GM10847 (cell line): Measurements from ENCODE around the gene PRKCQ.

Source experiments
- POLR2A ChIP-seq: IDR thresholded peaks from 2 replicates; pipeline ENCODE4 v1.6.1; 2011; ENCODE audit not compliant: insufficient read length; ENCODE audit errors: extremely low read depth

Gene PRKCQ

DNA sequence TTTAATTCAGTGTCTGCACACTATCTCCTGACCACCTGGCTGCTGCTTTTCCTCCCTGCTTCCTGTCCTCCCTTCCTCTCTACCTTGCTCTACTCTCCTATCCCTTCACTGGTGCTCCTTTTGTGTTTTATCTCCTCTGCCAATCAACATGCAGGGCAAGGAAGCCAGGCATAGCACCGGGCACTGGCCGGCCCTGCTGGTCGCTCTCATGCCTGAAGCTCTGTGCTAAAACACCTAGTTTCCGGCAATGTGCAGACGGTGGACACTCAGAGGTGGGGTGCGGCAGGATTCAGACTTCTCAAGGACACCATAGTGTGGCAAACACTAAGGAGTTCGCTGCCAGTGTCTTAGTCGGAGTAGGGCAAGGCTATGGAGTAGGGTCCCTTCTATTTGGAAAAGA lies 177.1 kb downstream of the PRKCQ start:
- TF ChIP-seq POLR2A = no peak

DNA sequence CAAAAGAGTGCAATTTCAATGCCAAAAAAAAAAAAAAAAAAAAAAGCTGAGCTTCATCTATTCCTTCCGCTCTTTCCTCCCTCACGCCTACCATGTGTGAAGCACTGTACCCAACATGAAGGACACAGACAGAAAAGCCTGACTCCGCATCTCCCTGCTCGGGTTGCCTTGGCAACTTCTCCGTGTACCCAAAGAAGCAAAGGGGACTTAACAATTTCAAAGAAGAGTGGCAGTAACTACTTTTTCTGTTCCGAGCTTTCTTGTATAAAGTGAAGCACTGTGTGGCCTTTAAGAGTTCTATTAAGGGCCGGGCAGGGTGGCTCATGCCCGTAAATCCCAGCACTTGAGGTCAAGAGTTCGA lies 177.7 kb downstream of the PRKCQ start:
- TF ChIP-seq POLR2A = no peak

DNA sequence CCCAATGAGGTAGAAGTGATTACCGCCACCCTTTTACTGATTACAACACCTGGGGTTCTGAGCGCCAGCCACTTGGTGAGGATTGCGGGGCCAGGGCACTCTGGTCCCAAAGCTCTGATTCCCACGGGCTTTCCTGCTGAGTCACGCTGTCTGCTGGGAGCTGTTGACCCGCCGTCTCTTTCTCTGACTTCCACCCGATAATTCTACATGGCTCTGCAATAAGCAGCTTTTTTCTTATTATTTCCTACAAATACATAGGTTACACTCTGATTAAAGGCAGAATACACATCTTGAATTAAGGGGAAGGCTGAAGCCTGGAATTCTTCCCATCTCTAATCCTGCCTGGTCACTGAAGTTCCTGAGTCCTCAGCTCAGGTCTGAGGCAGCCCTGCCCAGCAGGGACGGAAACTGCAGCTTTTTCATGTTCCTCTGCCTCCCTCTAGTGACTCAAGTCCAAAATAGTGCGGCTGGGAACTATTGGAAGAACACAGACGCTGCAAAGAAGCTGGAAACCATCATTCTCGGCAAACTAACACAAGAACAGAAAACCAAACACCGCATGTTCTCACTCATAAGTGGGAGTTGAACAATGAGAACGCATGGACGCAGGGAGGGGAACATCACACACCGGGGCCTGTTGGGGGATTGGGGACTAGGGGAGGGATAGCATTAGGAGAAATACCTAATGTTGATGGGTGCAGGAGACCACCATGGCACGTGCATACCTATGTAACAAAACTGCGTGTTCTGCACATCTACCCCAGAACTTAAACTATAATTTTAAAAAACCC lies 178.3 kb downstream of the PRKCQ start:
- no peak for TF ChIP-seq POLR2A

DNA sequence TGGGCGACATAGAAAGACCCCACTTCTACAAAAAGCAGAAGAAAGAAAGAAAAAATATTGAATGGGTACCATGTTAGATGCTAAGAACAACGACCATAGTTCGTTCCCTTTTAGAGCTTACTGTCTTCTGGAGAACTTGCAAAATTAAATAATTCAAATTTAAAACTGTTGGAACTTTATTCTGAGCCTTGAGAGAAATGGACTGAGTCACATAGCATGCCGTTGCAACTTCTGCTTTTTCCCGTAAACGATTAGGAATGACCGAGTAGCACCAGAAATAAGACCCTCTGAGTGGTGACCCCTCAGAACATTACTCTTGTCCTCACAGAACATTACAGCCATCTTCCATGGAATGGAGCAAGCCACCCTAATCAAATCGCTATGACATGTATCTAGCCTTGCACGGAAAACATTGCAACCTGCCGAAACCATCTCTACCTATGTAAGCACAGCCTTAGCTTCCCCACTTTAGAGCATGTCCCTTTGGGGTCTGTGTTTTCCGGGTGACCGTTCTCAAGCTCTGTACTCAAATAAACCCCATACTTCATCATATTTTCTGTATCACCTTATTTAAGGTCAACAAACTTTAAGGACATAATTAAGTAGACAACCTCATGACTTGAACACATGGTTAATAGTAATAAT lies 179.1 kb downstream of the PRKCQ start:
- no peak for TF ChIP-seq POLR2A

DNA sequence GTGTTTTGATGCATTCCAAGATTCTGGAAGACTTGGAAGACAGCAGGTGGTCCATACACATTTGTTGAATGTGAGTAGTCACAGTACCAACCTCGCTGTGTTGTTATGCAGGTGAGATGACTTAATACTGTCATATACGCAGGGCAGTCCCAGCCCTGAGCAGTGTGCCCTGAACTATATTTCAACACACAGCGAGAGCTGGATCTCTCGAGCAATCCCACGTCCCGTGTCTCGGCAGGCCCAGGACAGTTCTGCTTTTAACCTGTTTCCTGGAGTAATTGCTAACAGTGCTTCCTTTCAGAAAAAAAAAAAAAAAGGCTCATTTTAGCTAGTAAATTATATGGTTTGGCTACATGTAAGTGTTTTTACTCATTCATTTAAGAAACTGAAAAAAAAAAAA lies 179.7 kb downstream of the PRKCQ start:
- no peak for TF ChIP-seq POLR2A

DNA sequence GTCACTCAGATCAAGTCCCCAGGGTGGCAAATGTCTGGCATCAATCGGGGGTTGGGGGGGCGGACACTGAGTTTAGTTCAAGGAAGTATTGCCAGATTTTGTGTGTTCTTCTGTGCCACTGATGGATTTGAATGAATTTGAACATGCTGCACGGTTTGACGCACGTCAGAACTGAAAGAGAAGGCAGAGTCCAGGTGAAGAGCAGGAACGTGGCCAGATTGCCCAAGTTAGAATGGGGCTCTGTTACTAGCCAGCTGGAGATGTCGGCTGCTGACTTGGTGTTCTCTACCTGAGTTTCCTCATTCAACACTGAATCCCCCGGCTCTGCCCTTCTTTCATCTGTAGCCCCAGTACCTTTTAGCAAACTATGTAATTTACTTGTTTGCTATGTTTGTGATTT lies 180.2 kb downstream of the PRKCQ start:
- TF ChIP-seq POLR2A = no peak

DNA sequence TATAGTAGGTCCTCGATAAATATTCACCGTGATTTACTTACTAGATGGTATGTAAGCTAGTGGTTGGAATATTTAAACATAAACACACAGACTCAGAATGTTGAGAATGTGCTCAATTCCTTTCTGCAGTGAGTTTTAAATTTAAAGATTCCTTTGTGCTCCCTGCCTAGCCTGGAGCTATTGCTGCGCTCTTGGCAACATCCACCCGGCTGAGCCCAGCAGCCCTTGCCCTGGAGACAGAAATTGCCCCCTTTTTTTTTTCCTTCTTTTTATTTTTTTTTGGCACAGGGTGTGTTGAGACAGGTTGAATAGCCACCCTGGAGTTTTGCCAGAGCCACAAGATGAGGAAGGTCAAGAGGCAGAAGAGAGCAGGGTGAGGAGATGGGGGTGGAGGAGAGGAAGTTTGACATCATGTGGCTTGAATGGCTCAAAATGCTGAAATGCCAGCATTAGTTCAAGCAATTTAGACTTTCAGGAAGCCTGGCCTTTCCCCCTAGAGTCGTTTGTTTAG lies 180.8 kb downstream of the PRKCQ start:
- no peak for TF ChIP-seq POLR2A

DNA sequence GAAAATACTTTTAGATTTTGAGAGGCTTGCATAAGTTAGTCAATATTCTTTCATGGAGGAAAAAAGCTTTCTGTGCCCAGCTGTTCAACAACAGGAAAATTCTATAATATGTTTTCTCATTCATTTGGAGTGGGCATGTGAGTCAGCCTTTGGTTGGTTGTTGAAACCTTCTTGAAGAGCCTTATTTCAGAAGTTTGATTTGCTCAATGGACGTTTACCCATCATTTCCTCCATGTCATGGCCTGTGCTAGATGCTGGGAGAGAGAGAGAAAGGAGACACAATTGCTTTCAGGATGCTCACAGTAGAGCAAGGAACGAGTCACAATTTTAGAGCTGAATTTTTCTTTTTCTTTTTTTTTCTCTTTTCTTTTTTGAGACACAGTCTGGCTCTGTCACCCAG lies 181.7 kb downstream of the PRKCQ start:
- no peak for TF ChIP-seq POLR2A

DNA sequence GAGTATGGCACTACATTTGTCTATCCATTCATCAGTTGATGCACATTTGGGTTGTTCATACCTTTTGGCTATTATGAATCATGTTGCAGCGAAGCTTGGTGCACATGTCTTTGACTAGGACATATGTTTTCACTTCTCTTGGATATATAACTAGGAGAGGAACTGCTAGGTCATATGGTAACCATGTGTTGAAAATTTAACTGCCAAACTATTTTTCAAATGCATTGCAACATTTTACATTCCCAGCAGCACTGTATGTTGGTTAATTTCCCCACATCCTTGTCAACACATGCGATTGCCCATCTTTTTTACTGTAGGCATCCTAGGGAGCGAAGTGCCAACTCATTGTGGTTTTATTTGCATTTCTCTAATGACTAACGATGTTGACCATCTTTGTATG lies 183.4 kb downstream of the PRKCQ start:
- TF ChIP-seq POLR2A = no peak

DNA sequence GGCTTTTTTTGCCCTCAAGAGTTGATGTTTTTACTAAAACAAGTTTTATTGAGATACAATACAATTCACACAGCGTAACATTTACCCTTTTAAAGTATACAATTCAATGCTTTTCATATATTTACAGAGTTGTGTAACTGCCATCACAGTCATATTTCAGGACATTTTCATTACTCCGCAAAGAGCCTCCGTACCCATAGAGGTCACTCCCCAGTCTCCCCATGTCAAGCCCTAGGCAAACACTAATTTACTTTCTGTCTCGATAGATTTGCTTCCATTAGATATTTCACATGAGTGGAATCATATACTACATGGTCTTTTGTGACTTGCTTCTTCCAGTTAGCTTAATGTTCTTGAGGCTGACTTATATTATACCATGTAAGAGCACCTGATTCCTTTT lies 183.8 kb downstream of the PRKCQ start:
- TF ChIP-seq POLR2A = no peak

DNA sequence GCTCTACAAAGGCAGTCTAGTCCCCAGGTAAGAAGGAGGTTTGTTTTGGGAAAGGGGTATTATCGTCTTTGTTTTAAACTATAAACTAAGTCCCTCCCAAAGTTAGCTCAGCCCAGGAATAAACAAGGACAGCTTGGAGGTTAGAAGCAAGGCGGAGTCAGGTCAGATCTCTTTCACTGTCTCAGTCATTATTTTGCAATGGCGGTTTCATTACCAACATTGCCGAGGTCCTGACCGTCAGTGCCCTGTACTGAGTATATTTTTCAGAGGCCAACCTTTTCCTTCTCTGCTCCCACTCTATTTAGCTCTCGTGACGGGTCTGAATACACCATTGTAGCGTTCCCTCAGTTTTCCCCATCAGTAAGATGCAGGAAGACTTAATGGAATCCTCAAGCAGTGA lies 184.5 kb downstream of the PRKCQ start:
- no peak for TF ChIP-seq POLR2A

DNA sequence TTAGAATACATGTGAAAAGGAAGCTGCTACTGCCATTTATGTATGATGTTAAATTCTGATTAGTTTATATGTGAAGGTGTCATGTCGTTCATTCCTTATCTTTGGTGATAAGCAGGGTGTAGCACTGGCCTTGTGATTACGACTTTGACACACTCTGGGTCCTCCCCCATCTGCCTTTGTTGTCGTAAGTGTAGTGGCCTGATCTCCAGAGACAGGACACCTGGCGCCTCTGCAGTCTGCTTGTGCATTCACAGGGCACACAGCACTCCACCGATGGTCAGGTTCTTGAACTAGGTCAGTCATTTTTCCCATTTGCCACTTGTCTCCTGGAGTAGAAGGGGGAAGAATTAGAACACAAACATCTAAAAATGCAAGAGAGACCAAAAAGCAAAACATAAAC lies 186.0 kb downstream of the PRKCQ start:
- no peak for TF ChIP-seq POLR2A

DNA sequence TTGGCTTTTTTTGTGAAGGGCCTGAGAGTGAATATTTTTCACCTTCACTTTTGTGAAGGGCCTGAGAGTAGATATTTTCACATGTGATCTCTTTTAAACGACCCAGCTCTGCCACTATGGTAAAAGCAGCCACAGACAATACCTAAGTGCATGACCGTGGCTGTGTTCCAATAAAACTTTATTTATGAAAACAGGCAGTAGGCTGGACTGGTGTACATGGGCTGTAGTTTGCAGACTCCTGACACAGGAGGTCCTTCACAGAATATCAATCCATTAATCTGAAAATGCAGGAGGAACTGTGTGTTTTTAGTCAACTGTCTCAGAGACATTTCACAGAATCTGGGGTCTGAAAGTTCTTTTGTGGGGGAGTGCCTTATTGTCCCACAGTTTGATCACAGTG lies 186.9 kb downstream of the PRKCQ start:
- TF ChIP-seq POLR2A = no peak

DNA sequence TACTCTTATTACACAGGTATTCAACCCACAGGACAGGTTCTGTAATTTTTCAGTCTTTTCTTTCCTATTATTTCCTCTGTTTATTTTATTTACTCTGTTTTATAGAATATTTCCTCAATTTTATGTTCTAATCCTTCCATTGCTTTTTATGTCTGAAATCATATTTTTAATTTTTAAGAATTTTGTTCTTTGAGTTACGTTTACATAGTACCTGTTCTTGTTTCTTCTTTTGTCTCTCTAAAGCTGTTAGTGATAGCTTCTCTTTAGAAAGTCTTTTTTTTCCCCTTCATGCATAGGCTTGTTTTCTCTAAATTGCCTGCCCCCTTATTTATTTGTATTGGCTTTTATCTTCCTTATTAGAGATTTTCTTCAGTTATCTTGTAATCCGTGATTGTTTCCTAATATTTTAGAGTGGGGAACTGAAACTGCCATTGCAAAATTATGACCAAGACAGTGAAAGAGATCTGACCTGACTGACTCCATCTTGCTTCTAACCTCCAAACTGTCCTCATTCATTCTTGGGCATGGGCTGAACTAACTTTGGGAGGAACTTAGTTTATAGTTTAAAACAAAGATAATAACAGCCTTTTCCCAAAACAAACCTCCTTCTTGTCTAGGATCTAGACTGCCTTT lies 189.7 kb downstream of the PRKCQ start:
- no peak for TF ChIP-seq POLR2A

DNA sequence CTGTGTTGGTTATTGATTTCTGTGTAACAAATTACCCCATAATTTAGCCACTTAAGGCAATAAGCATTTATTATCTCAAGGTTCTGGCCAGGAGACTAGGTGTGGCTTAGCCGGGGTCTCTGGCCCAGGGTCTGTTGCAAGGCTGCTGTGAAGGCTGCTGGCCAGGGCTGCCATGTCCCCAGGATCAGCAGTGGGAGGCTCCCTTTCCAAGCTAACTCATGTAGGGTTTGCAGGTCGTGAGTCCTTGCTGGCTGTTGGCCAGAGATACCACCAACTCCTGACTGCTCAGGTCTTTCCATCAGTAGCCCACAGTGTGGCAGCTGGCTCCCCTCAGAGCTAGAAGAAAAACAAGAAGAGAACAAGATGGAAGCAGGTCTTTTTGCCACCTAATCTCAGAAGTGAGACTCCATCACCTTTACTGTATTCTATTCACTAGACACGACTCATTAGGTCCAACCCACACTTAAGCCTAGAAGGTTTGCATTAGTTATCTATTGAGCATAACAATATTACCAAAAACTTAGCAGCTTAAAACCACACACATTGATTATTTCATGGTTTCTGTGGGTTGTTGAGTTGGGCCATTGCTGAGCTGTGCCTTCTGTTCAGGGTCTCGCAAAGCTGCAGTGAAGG lies 191.7 kb downstream of the PRKCQ start:
- TF ChIP-seq POLR2A = no peak

DNA sequence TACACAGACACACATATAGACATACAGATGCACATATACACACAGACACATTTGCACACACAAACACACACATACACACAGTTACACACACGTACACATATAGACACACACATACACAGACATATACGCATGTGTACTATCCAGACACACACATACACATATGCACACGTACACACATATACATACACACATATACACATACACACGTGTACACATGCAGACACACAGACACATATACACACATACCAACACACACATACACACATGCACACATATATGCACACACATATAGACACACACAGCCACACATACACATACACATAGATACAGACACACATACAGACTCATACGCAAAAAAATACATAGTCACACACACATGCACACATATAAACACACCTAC lies 193.1 kb downstream of the PRKCQ start:
- no peak for TF ChIP-seq POLR2A

DNA sequence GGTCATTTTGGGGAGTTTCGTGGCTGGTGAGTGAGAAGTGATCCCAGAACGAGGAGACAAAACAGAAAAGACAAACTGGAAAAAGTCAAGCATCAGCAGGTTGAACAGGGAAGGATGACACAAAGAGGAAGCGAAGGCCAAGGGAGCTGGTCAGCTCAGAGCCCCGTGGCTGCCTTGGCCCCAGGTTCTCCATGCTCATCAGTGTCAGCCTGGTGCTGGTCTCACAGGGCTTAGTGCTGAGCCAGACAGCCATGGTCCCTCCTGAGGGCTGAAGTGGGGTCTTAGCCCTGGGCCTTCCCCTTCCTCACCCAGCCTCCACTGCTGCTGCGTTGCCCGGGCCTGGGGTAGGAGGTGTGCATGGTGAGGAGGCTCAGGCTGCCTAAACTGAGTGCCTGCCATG lies 193.7 kb downstream of the PRKCQ start:
- no peak for TF ChIP-seq POLR2A

DNA sequence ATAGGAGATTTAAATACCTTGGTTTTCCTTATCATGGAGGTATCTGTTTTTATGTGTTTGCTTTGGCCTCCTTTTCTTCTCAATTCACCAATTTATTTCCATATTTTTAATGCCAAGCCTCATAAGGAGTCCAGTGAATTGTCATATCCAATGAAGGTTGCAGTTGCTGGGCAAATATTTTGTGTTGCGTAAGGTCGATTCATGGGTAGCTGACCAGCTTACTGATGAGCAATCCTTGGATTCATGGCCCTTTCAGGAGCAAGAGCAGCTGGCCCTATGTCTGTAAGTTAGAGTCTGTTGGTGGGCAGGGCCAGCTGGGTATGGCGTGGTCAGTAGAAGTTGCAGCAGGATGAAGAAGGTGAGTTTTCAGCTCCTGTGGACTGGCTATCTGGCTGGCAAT lies 194.4 kb downstream of the PRKCQ start:
- TF ChIP-seq POLR2A = no peak
